IMR-90 (cell line): ENCODE measurements around the gene CCM2. TPM values are rescaled to one million over a fixed set of nuclear protein-coding genes. Genes with fewer than 3 reads are reported as not detected.

ENCODE experiments used
- ATAC-seq: fragments of 200-7000 bp; cut with Tn5 transposase; 2 replicates; pipeline ENCODE4 v1.9.1; 2020; ENCODE audit warnings: low read depth, mild to moderate bottlenecking, moderate library complexity
- BruUV-seq: library from RNA; stranded (reverse); fragments of 400-500 nt; replicated peaks from 2 replicates; lab custom pipeline; 2021; lab: Mats Ljungman, UMichigan
- CTCF ChIA-PET: fragments of 300-600 bp; formaldehyde crosslinking; extraction: SDS; loops from one replicate; lab custom pipeline; 2021; ENCODE audit warnings: antibody characterized with exemption; lab: Yijun Ruan, JAX
- POLR2A ChIA-PET: fragments of 300-600 bp; sonication (Branson Sonifier 250); formaldehyde crosslinking; loops from one replicate; lab custom pipeline; 2022; ENCODE audit warnings: antibody characterized with exemption; ENCODE audit not compliant: unreplicated experiment; lab: Charles Lee
- DNase-seq: peaks from one replicate; pipeline ENCODE4 v3.0.0; 2013
- H2AFZ ChIP-seq: replicated peaks from 2 replicates; pipeline ENCODE3; 2013; ENCODE audit warnings: low read length, mild to moderate bottlenecking; ENCODE audit not compliant: poor library complexity
- H2AK5ac ChIP-seq: 2 replicates; pipeline ENCODE4 v1.6.1; 2013; ENCODE audit warnings: low read depth, low read length, inconsistent platforms
- H2AK9ac ChIP-seq: replicated peaks from 2 replicates; pipeline ENCODE3; 2013; ENCODE audit warnings: mild to moderate bottlenecking, low read depth, low read length, moderate library complexity; ENCODE audit not compliant: poor library complexity
- H2BK120ac ChIP-seq: 2 replicates; pipeline ENCODE4 v1.6.1; 2013; ENCODE audit warnings: low read depth, low read length, inconsistent platforms
- H2BK15ac ChIP-seq: 3 replicates; pipeline ENCODE4 v1.6.1; 2013; ENCODE audit warnings: low read depth, low read length, inconsistent platforms
- H2BK20ac ChIP-seq: 2 replicates; pipeline ENCODE4 v1.6.1; 2013; ENCODE audit warnings: low read depth, mild to moderate bottlenecking, inconsistent platforms, low read length, moderate library complexity
- H2BK5ac ChIP-seq: 2 replicates; pipeline ENCODE4 v1.6.1; 2013; ENCODE audit warnings: mild to moderate bottlenecking, low read depth, low read length, inconsistent platforms; ENCODE audit not compliant: poor library complexity, severe bottlenecking
- H3K14ac ChIP-seq: replicated peaks from 2 replicates; pipeline ENCODE4 v1.6.1; 2013; ENCODE audit warnings: low read depth, low read length, inconsistent platforms
- H3K18ac ChIP-seq: 2 replicates; pipeline ENCODE4 v1.6.1; 2013; ENCODE audit warnings: low read depth, low read length, control low read depth
- H3K23ac ChIP-seq: 2 replicates; pipeline ENCODE4 v1.6.1; 2013; ENCODE audit warnings: low read depth, low read length, inconsistent platforms
- H3K27ac ChIP-seq: 2 replicates; pipeline ENCODE4 v1.5.1; 2013; ENCODE audit warnings: mild to moderate bottlenecking, control low read depth, low read length; ENCODE audit not compliant: insufficient read depth
- H3K27me3 ChIP-seq: 2 replicates; pipeline ENCODE4 v1.6.1; 2013; ENCODE audit warnings: low read length; ENCODE audit not compliant: control insufficient read depth, insufficient read depth
- H3K36me3 ChIP-seq: 2 replicates; pipeline ENCODE4 v1.6.1; 2013; ENCODE audit warnings: low read length, mixed read lengths; ENCODE audit not compliant: control insufficient read depth, insufficient read depth
- H3K4ac ChIP-seq: 2 replicates; pipeline ENCODE4 v1.6.1; 2013; ENCODE audit warnings: low read depth, low read length, inconsistent platforms
- H3K4me1 ChIP-seq: 2 replicates; pipeline ENCODE4 v1.6.1; 2013; ENCODE audit warnings: low read length, mixed read lengths; ENCODE audit not compliant: control insufficient read depth, insufficient read depth
- H3K4me2 ChIP-seq: 2 replicates; pipeline ENCODE4 v1.6.1; 2013; ENCODE audit warnings: low read depth, mild to moderate bottlenecking, control low read depth, low read length, moderate library complexity
- H3K4me3 ChIP-seq: 2 replicates; pipeline ENCODE4 v1.5.1; 2013; ENCODE audit warnings: low read depth, mild to moderate bottlenecking, control low read depth, low read length, moderate library complexity; ENCODE audit not compliant: insufficient read depth
- H3K56ac ChIP-seq: 2 replicates; pipeline ENCODE4 v1.6.1; 2013; ENCODE audit warnings: low read length, inconsistent platforms; ENCODE audit not compliant: insufficient read depth; ENCODE audit errors: extremely low read depth
- H3K79me1 ChIP-seq, 2 experiments: 2 replicates each; pipeline ENCODE4 v1.6.1; 2013; ENCODE audit warnings: low read length in 2 of 2, inconsistent platforms in 1 of 2, low read depth in 1 of 2
- H3K9ac ChIP-seq: 2 replicates; pipeline ENCODE4 v1.6.1; 2013; ENCODE audit warnings: low read depth, low read length, control low read depth
- H3K9me1 ChIP-seq: 2 replicates; pipeline ENCODE4 v1.6.1; 2013; ENCODE audit warnings: low read length, inconsistent platforms; ENCODE audit not compliant: insufficient read depth
- H3K9me3 ChIP-seq: 2 replicates; pipeline ENCODE4 v1.6.1; 2013; ENCODE audit warnings: low read length; ENCODE audit not compliant: control insufficient read depth, insufficient read depth
- H4K20me1 ChIP-seq: 2 replicates; pipeline ENCODE4 v1.6.1; 2013; ENCODE audit warnings: low read length, inconsistent platforms; ENCODE audit not compliant: insufficient read depth
- H4K5ac ChIP-seq: 2 replicates; pipeline ENCODE4 v1.6.1; 2013; ENCODE audit warnings: mild to moderate bottlenecking, low read depth, low read length, control low read depth
- H4K8ac ChIP-seq, 2 experiments: 2 replicates each; pipeline ENCODE4 v1.6.1; 2013; ENCODE audit warnings: low read depth in 2 of 2, low read length in 2 of 2, control low read depth in 1 of 2, inconsistent platforms in 1 of 2
- H4K91ac ChIP-seq: 2 replicates; pipeline ENCODE4 v1.6.1; 2013; ENCODE audit warnings: low read depth, low read length, inconsistent platforms; ENCODE audit not compliant: insufficient read depth
- CEBPB ChIP-seq: IDR thresholded peaks from 2 replicates; pipeline ENCODE4 v1.6.1; 2012; ENCODE audit warnings: low read depth, low read length, improper control_type of control experiment
- CHD1 ChIP-seq: IDR thresholded peaks from 2 replicates; pipeline ENCODE4 v1.6.1; 2012; ENCODE audit warnings: low read depth, low read length, improper control_type of control experiment
- CTCF ChIP-seq: conservative IDR thresholded peaks from 2 replicates; pipeline ENCODE4 v1.5.1; 2012; ENCODE audit warnings: mild to moderate bottlenecking, low read depth, low read length, improper control_type of control experiment
- FOS ChIP-seq: fragments of 150-350 bp; IDR thresholded peaks from 2 replicates; pipeline ENCODE4 v1.6.1; 2016; ENCODE audit warnings: low read depth, low read length
- MAZ ChIP-seq: IDR thresholded peaks from 2 replicates; pipeline ENCODE4 v1.6.1; 2012; ENCODE audit warnings: low read depth, mild to moderate bottlenecking, low read length, improper control_type of control experiment, moderate library complexity, borderline replicate concordance
- NFE2L2 ChIP-seq: fragments of 150-350 bp; IDR thresholded peaks from 2 replicates; pipeline ENCODE4 v1.6.1; 2016; ENCODE audit warnings: low read depth, mild to moderate bottlenecking, low read length
- POLR2A ChIP-seq: IDR thresholded peaks from 2 replicates; pipeline ENCODE4 v1.6.1; 2012; ENCODE audit warnings: mild to moderate bottlenecking, low read depth, low read length
- RAD21 ChIP-seq: IDR thresholded peaks from 2 replicates; pipeline ENCODE4 v1.6.1; 2012; ENCODE audit warnings: low read length, improper control_type of control experiment
- RFX5 ChIP-seq: IDR thresholded peaks from 2 replicates; pipeline ENCODE4 v1.8.0; 2012; ENCODE audit warnings: low read depth, mild to moderate bottlenecking, low read length, moderate library complexity
- SMC3 ChIP-seq: fragments of 150-350 bp; IDR thresholded peaks from 2 replicates; pipeline ENCODE4 v1.6.1; 2016; ENCODE audit warnings: low read depth, mild to moderate bottlenecking, antibody characterized with exemption, low read length, moderate library complexity
- USF2 ChIP-seq: fragments of 150-350 bp; IDR thresholded peaks from 2 replicates; pipeline ENCODE4 v1.6.1; 2017; ENCODE audit warnings: mild to moderate bottlenecking, antibody characterized with exemption, low read length, low read depth
- WGBS, 2 experiments: methylation state at CpG; one replicate each; pipeline versions ENCODE4 v1.1.5 to v1.1.7; 2013; ENCODE audit warnings: missing lambda C conversion rate in 2 of 2; ENCODE audit not compliant: insufficient read length in 1 of 2; ENCODE audit errors: extremely low coverage in 2 of 2; 5-methylcytosine and 5-hydroxymethylcytosine counted together
- dilution Hi-C: fragments of 300-500 bp; cut with HindIII; formaldehyde crosslinking; loops from one replicate; pipeline ENCODE4 v1.14.3; 2018; ENCODE audit warnings: low sequenced_read_pairs; ENCODE audit not compliant: unreplicated experiment
- in situ Hi-C: fragments of 300-500 bp; cut with MboI; formaldehyde crosslinking; loops from 3 replicates; pipeline ENCODE4 v1.14.3; 2019; ENCODE audit warnings: low sequenced_read_pairs, inconsistent platforms, mixed read lengths
- intact Hi-C: fragments of 100-400 bp; cut with micrococcal nuclease; formaldehyde crosslinking; loops from 2 replicates; pipeline ENCODE4 v1.10.0; 2022
- polyA plus RNA-seq, 3 experiments: library from polyadenylated mRNA; depleted of rRNA; stranded (reverse); fragments of >200 nt; gene quantifications; 2 replicates each; pipeline ENCODE4 v1.2.3, GENCODE V29; 2012; ENCODE audit warnings: low replicate concordance in 1 of 3
- total RNA-seq: library from RNA; depleted of rRNA; stranded (reverse); fragments of >200 nt; gene quantifications from 2 replicates; pipeline ENCODE4 v1.2.3, GENCODE V29; 2012

CCM2 gene
- total and polyA plus RNA-seq, 2 of the 4 experiments (the other 2 are of a cell fraction) = 65.2 to 78.5 TPM

- ChIA-PET POLR2A (no interaction called here), CTCF (no interaction called here)
- no peak for ATAC-seq
- Histone ChIP-seq H3K4ac (no peak overlapping the region), H3K14ac (no peak overlapping the region), H3K79me1 (no peaks in the 10 kb centered on the region), H2AK9ac (peak overlapping the region; percentile 42), H3K27me3 (no peaks in the 10 kb centered on the region), H2AFZ (peak overlapping the region; percentile 33), H3K9ac (no peak overlapping the region), H3K23ac (no peak overlapping the region), H2BK15ac (no peak overlapping the region), H3K9me3 (no peaks in the 10 kb centered on the region), H3K56ac (no peak overlapping the region), H3K4me3 (no peak overlapping the region), H3K27ac (no peak overlapping the region), H3K9me1 (peaks cover 16% of the 10 kb centered on the region), H4K5ac (no peak overlapping the region), H2BK120ac (no peak overlapping the region), H3K36me3 (peaks cover 24% of the 10 kb centered on the region), H3K4me1 (no peaks in the 10 kb centered on the region), H3K4me2 (no peak overlapping the region), H3K18ac (no peak overlapping the region), H2BK5ac (no peak overlapping the region), H4K20me1 (peaks cover 4% of the 10 kb centered on the region; the same call in 1 of the 2 replicates), H2AK5ac (no peak overlapping the region), H2BK20ac (no peak overlapping the region), H4K91ac (no peak overlapping the region), H4K8ac (no peak overlapping the region)
- TF ChIP-seq CTCF = no peak
- no peak for TF ChIP-seq FOS
- TF ChIP-seq CHD1 = no peak
- TF ChIP-seq CEBPB = no peak
- no peak for TF ChIP-seq RAD21
- no peak for TF ChIP-seq RFX5
- TF ChIP-seq USF2 = no peak
- no peak for TF ChIP-seq MAZ
- TF ChIP-seq SMC3 = no peak
- no peak for TF ChIP-seq POLR2A
- TF ChIP-seq NFE2L2 = no peak
- no peak for DNase-seq
- dilution Hi-C loops (no loop called here), intact Hi-C loops (no loop called here), in situ Hi-C loops (no loop called here)
- WGBS, 2 experiments = no CpG with 5 or more reads among the region's 9 CpGs
- no TSS peak for BruUV-seq
These were observed 81.6 kb downstream of the CCM2 start for GRCh38 chr7:45081670-45081974.
